HS-5 (cell line): ENCODE measurements around the gene TBX5.

Source experiments
- DNase-seq: peaks from one replicate; pipeline ENCODE4 v3.0.0-alpha.2; 2012; ENCODE audit warnings: low read depth

The TBX5 gene

DNA sequence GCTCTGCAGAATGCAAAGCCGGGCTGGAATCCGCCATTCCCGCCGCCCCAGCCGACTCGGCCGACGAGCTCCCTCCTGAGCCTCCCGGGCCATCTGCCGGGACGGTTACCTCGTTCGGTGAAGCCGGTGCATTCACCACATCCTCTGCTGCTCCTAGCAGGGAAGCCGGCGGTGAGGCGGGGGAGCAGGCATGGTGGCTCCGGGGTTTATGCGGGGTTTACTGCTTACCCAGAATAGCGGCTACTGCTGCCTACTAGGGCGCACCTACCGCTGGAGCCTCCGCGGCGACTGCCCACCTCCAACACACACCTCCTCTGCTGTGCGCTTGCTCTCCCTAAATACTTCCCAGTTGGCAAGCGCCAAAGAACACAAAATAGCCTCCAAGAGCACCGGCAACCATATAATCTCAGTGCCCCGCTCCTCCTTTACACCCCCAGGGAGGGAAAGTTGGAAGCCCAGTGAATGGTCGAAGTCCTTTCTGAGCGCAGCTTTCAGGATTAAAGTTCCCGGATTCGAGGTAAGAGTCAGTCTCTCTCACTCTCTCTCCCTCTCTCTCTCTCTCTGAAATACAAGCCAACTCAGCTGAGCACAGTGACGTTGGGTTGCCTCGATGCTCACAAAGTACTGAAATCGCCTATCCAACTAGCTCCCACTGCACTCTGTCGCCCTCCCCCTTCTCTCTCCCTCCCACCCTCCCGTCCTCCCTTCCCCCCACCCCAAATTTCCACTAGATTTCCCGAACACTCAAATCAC is at the start of gene TBX5:
TBX5 (minus strand) TSS at position 626 of the 753 bp plus-strand sequence. CDS start 2,246 bp downstream, outside the sequence.
- DNase-seq, result no peak

- no peak for DNase-seq
Measured at GRCh38 chr12:114451657-114452056, 45.7 kb upstream of the TBX5 start.

GRCh38 chr12:114450515-114451300 is 44.8 kb upstream of the TBX5 start:
- no peak for DNase-seq

GRCh38 chr12:114450019-114450418 is 44.1 kb upstream of the TBX5 start:
- no peak for DNase-seq

- no peak for DNase-seq
Measured at GRCh38 chr12:114448618-114448933, 42.6 kb upstream of the TBX5 start.

DNA sequence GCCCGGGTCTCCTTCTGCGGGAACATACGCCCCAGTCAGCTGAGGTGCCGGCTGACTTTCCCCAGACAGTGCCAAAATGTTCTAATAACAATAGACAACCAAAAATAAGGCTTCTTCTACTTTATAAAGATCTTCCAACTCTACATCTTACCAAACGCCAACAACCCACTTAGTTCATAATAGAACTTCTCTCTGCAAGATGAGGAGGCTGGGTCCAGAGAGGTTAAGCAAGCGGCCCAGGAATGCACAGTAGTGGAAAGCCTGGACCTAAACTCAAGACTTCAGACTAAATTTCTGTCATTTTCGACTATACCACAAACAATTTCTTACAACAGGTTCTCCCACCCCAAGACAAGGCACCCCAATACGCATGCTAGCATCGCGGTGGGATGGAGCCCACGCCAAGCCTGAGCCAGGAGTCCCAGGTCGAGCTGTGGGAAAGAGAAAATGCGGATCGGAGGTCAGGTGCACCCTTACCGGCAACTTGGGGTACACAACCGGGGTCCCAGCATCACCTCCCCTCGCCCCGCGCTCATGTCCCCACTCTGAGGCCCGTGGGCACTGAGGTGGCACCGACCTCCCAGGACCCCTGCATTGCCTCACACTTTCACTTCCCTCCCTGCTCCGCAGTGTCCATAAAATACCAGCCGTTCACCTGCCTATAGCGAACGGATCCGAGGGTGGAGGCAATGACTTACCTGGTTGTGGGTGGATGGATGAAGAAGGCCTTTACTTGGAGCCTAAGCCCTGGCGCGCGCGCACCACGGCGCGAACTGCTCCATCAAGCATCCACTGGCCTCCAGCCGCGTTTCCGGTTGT is 42.1 kb upstream of the TBX5 start:
- no peak for DNase-seq

DNA sequence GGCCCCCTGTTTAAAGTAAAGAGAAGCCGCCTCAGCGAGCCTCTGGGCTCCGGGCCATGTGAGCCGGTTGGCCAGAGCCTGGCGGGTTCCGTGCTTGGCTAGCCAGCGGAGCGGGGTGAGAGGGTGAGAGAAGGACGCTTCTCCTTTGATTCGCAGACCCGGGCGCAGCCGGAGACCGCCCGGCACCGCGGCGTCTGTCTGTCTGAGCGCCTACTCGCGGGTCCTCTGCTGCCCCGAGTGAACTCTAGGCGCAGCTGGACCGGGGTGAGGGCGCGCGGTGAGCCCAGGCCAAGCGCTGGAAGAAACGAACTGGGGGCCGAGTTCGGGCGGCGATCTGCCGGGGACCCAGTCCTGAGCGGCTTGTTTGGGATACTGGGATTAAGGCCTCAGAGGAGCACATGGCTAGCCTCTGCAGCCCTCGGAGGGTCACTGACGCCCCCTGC is 41.4 kb upstream of the TBX5 start:
- no peak for DNase-seq

GRCh38 chr12:114445401-114446323 is 39.7 kb upstream of the TBX5 start:
- DNase-seq, result no peak

DNA sequence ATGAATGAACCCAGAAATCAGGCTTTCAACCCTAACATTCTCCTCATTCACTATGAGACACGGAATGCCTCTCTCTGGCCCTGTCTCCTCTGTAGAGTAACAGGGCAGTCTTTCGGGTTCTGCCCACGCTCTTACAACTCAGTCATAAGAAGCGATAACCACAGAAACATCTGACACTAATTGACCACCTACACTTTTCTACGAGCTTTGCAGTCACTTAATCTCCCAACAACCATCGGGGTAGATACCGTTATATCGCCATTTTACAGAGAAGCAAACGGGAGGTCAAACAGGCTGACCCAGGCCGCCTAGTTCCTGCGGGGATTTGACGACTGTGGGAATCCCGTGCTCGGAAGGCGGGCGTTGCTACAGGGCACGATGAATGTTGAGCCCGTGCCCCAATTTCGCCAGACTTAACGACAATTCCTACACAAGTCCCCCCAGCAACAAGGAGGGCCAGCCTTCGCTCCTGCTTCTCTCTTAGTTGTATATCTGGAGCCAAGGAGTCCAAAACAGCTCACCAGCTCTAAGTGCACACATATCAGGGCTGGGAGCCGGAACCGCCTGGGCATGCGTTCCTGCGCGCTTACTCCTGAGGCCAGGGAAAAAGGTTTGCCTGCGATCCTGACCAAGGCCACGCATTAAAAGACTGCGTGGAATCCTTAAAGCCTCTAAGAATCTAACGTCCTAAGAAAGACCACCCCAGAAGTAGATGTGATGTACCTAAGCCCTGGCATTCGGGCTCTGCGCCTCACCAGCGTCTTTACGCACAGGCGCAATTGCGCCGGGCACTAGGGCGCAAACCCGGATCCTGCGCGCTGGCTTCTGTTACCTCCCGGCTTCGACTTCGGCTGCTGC is 38.7 kb upstream of the TBX5 start:
- DNase-seq, result no peak

GRCh38 chr12:114443607-114444421 is 37.9 kb upstream of the TBX5 start:
- no peak for DNase-seq

GRCh38 chr12:114442578-114442977 is 36.6 kb upstream of the TBX5 start:
- DNase-seq, result no peak

DNA sequence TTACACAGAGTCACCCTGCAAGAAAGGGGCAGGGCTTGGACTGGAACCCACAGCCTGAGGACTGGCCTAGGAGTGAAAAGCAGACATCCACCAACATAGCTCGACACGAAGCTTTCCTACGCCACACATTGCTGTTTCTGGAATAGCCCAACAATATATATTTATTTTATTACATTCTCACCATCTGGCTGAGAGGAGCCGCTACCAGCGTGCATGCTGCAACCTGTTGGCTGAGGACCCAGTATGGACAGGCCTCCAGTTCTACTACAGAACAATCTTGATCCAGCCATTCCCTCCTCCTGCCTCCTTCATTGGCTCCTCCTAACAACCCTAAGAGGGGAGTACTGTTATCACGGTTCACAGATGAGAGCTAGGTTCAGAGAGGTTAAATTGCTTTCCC is 35.6 kb upstream of the TBX5 start:
- DNase-seq, result no peak

GRCh38 chr12:114441039-114441383 is 35.1 kb upstream of the TBX5 start:
- no peak for DNase-seq

DNA sequence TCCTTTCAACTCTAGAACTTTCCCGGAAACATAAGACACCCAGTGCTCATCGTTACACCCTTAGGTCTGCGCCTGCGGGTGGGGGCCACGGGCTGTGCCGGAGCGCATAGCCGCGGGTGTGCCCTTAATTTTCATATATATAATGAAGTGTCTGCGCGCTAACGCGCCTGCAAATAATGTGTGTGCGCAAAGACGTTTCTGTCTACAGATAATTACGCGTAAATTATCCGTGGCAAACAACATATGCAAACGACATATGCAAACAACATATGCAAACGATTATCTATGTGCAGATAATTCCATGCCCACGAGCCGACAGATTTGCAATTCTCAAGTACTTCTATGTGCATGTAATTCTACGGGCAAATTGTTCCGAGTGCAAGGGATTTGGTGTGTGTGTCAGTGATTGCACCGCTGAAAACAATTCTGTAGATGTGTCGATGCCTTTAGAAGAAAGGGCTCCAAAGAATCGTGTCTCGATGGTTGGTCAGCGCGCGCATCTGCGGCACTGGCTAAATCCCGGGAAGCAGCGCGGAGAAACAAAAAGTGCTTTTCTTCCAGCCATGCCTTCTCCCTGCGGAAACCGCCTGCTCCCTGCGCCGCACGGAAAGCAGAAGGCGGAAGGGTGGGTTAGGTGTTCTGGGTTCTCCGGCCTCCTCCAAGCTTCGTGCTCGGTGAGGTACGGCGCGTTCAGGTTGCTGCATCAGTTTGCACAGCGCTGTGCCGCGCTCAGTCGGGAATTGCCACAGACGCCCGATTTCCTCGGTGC is 34.5 kb upstream of the TBX5 start:
- DNase-seq, result no peak

DNA sequence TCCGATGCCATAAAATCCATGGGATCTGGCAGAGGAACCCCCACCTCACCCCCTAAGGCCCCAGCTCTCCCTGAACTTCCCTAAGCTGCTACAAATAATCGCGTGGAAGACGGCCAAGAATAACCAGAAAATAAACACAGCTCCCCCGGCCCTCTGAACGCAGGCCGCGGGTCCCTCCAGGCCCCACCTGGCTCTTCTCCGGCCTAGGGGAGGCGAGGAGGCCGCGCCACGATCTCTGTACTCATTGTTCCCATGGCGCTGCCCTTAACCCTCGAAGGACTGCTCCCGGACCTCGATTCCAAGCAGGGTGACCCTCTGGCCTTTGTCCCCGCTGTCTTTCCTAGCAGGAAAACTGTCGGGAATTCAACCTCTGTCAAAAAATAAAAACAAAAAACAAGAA is 33.9 kb upstream of the TBX5 start:
- no peak for DNase-seq

- no peak for DNase-seq
Measured at GRCh38 chr12:114439261-114439683, 33.3 kb upstream of the TBX5 start.

- no peak for DNase-seq
Measured at GRCh38 chr12:114438635-114439256, 32.8 kb upstream of the TBX5 start.

DNA sequence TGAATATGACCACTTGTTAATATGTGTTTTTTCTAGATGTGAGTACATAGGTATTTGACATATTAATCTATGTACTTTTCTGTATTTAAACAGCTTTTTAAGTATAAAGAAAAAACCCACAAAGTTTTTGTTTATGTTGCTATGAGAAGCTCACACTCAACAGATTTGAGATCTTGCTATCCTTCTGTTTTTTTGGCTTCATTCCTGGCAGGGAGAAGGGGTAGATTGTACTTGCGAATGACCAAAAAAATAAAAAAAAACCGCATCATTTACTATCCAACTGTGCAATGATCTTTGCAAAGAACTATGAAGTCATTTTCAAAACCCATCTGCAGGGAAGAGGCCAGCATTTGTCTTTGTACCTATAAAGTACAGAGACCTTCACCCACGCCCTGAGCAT is 28.4 kb upstream of the TBX5 start:
- DNase-seq, result no peak

- DNase-seq, result no peak
Measured at GRCh38 chr12:114431902-114432301, 26.0 kb upstream of the TBX5 start.
